NCI-H2227 (cell line): ENCODE results near the gene RGS8.

Source experiments
- DNase-seq: peaks from one replicate; lab custom pipeline; 2025; ENCODE audit not compliant: unreplicated experiment; lab: John Stamatoyannopoulos, UW

Gene RGS8

GRCh38 chr1:182642461-182642860, 41.9 kb downstream of the RGS8 start:
- no peak for DNase-seq

DNA sequence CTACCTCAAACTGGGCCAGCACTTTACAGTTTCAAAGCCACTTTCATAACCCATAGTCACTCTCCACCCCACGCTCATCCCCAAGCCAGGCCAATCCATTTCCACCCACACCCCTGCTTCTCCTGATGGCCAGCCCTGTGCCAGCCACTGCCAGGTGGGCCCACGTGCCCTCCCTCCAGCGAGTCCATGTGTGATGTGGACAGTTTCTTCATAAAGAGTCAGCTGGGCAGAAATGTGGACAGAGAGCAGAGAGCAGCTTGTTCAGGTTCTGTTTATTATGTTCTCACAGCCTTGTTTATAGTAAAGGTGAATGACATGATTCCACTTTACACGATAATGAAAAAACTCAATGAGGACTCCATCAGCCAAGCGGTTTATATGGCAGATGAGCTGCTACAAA, 42.8 kb downstream of the RGS8 start:
- no peak for DNase-seq

GRCh38 chr1:182639330-182639729, 45.1 kb downstream of the RGS8 start:
- DNase-seq: no peak

GRCh38 chr1:182637769-182638168, 46.6 kb downstream of the RGS8 start:
- no peak for DNase-seq

GRCh38 chr1:182635871-182636270, 48.5 kb downstream of the RGS8 start:
- DNase-seq: no peak
